HFFc6 (cell line): Measurements from ENCODE around the gene UQCRC2. TPM values are rescaled to one million over a fixed set of nuclear protein-coding genes. Genes with fewer than 3 reads are reported as not detected.

Source experiments
- DNase-seq: peaks from one replicate; pipeline ENCODE4 v3.0.0-alpha.2; 2018
- H3K27ac Mint-ChIP-seq: 2 replicates; pipeline ENCODE4 v1.8.0; 2020; ENCODE audit warnings: mild to moderate bottlenecking, mixed read lengths
- H3K27me3 Mint-ChIP-seq: 2 replicates; pipeline ENCODE4 v1.8.0; 2021; ENCODE audit warnings: mild to moderate bottlenecking, moderate library complexity, mixed read lengths; ENCODE audit not compliant: insufficient read depth
- H3K36me3 Mint-ChIP-seq: 2 replicates; pipeline ENCODE4 v1.8.0; 2021; ENCODE audit warnings: low read depth, mixed read lengths
- H3K4me1 Mint-ChIP-seq: 2 replicates; pipeline ENCODE4 v1.8.0; 2020; ENCODE audit warnings: low read depth, mixed read lengths
- H3K4me3 Mint-ChIP-seq: 2 replicates; pipeline ENCODE4 v1.8.0; 2020; ENCODE audit warnings: mild to moderate bottlenecking, moderate library complexity, mixed read lengths
- H3K9me3 Mint-ChIP-seq: 2 replicates; pipeline ENCODE4 v1.8.0; 2020; ENCODE audit warnings: mild to moderate bottlenecking, mixed read lengths
- CTCF ChIP-seq: fragments of 200-600 bp; sonication (generic); IDR thresholded peaks from 2 replicates; pipeline ENCODE4 v1.5.0; 2021; ENCODE audit warnings: antibody characterized with exemption, mild to moderate bottlenecking
- total RNA-seq, 6 experiments: library from RNA; stranded (reverse); fragmentation: NEBNext Ultra II Directional; extraction: Animal tissue kit (Norgen Biotek cat#: 25700); gene quantifications; 2 replicates in 1 of 6; 3 replicates in 5 of 6; pipeline ENCODE4 v1.2.3, GENCODE V29; 2021

The UQCRC2 gene
- total RNA-seq, 6 experiments from 2014 or later: 169 to 187 (median 173) TPM

GRCh38 chr16:21990381-21990944, 37.3 kb downstream of the UQCRC2 start:
- DNase-seq: no peak
- no peak for TF ChIP-seq CTCF
- H3K27ac Mint-ChIP-seq: no peak overlapping the region
- H3K9me3 Mint-ChIP-seq: no peaks in the 10 kb centered on the region
- H3K4me3 Mint-ChIP-seq: no peak overlapping the region
- H3K36me3 Mint-ChIP-seq: peaks cover 13% of the 10 kb centered on the region
- peaks cover 33% of the 10 kb centered on the region for H3K4me1 Mint-ChIP-seq
- no peaks in the 10 kb centered on the region; the same call in 1 of the 2 replicates for H3K27me3 Mint-ChIP-seq

GRCh38 chr16:21991621-21992020, 38.5 kb downstream of the UQCRC2 start:
- TF ChIP-seq CTCF: no peak
- no peak overlapping the region for H3K4me3 Mint-ChIP-seq
- DNase-seq: no peak
- H3K36me3 Mint-ChIP-seq: peaks cover 7% of the 10 kb centered on the region
- H3K27ac Mint-ChIP-seq: no peak overlapping the region
- H3K4me1 Mint-ChIP-seq: peaks cover 31% of the 10 kb centered on the region
- no peaks in the 10 kb centered on the region; the same call in 1 of the 2 replicates for H3K27me3 Mint-ChIP-seq
- no peaks in the 10 kb centered on the region for H3K9me3 Mint-ChIP-seq

- Mint-ChIP-seq H3K9me3 (no peaks in the 10 kb centered on the region), H3K36me3 (no peaks in the 10 kb centered on the region), H3K27me3 (no peaks in the 10 kb centered on the region; the same call in 1 of the 2 replicates), H3K27ac (no peak overlapping the region), H3K4me1 (peaks cover 16% of the 10 kb centered on the region), H3K4me3 (no peak overlapping the region)
- no peak for TF ChIP-seq CTCF
- DNase-seq: no peak
These were observed 41.8 kb downstream of the UQCRC2 start for GRCh38 chr16:21994856-21995465.

- H3K9me3 Mint-ChIP-seq: no peaks in the 10 kb centered on the region
- no peak for TF ChIP-seq CTCF
- H3K4me1 Mint-ChIP-seq: peaks cover 27% of the 10 kb centered on the region
- no peaks in the 10 kb centered on the region for H3K36me3 Mint-ChIP-seq
- no peak overlapping the region for H3K4me3 Mint-ChIP-seq
- no peak overlapping the region for H3K27ac Mint-ChIP-seq
- no peak for DNase-seq
- no peaks in the 10 kb centered on the region for H3K27me3 Mint-ChIP-seq
These were observed 43.9 kb downstream of the UQCRC2 start for GRCh38 chr16:21996923-21997696.

- Mint-ChIP-seq H3K9me3 (no peaks in the 10 kb centered on the region), H3K36me3 (no peaks in the 10 kb centered on the region), H3K27me3 (no peaks in the 10 kb centered on the region), H3K27ac (no peak overlapping the region; the same call in 1 of the 2 replicates), H3K4me1 (peaks cover 31% of the 10 kb centered on the region), H3K4me3 (no peak overlapping the region)
- TF ChIP-seq CTCF: no peak
- DNase-seq: no peak
These were observed 44.7 kb downstream of the UQCRC2 start for GRCh38 chr16:21997697-21998480.
